Activated CD8-positive, alpha-beta T cell treated with anti-CD3 and anti-CD28 coated beads for 36 hours (primary cell): ENCODE data around the gene DGCR2. TPM values are rescaled to one million over a fixed set of nuclear protein-coding genes. Genes with fewer than 3 reads are reported as not detected.

ENCODE experiments used
- ATAC-seq: fragments of 200-7000 bp; cut with Tn5 transposase; one replicate; pipeline ENCODE4 v1.10.0; 2021; ENCODE audit warnings: mild to moderate bottlenecking, moderate library complexity
- CTCF ChIA-PET: fragments of 350-600 bp; sonication (Branson Sonifier 250); formaldehyde crosslinking; loops from one replicate; lab custom pipeline; 2021; ENCODE audit warnings: antibody characterized with exemption; lab: Charles Lee
- POLR2A ChIA-PET: fragments of 350-600 bp; sonication (Branson Sonifier 250); formaldehyde crosslinking; loops from one replicate; lab custom pipeline; 2021; ENCODE audit warnings: antibody characterized with exemption; lab: Charles Lee
- DNase-seq: peaks from one replicate; pipeline ENCODE4 v3.0.0-alpha.2; 2020
- H3K27ac Mint-ChIP-seq: one replicate; pipeline ENCODE4 v1.8.0; 2021; ENCODE audit warnings: mild to moderate bottlenecking, mixed read lengths
- H3K27me3 Mint-ChIP-seq: one replicate; pipeline ENCODE4 v1.8.0; 2021; ENCODE audit warnings: mixed read lengths
- H3K36me3 Mint-ChIP-seq: one replicate; pipeline ENCODE4 v1.8.0; 2021; ENCODE audit warnings: low read depth, mixed read lengths
- H3K4me1 Mint-ChIP-seq: one replicate; pipeline ENCODE4 v1.8.0; 2021; ENCODE audit warnings: low read depth, mixed read lengths
- H3K4me3 Mint-ChIP-seq: one replicate; pipeline ENCODE4 v1.8.0; 2021; ENCODE audit warnings: mild to moderate bottlenecking, moderate library complexity, mixed read lengths
- H3K9me3 Mint-ChIP-seq: one replicate; pipeline ENCODE4 v1.8.0; 2021; ENCODE audit warnings: mixed read lengths
- intact Hi-C: fragments of 100-400 bp; cut with micrococcal nuclease; formaldehyde crosslinking; loops from one replicate; pipeline ENCODE4 v1.10.0; 2022
- total RNA-seq, 2 experiments: library from RNA; stranded (reverse); gene quantifications; one replicate each; pipeline ENCODE4 v1.2.3, GENCODE V29; 2021
- TF ChIP-seq, protein P1 (sequence below): fragments of 200-600 bp; IDR thresholded peaks from one replicate; pipeline ENCODE4 v1.8.0; 2022; ENCODE audit warnings: antibody characterized with exemption, mild to moderate bottlenecking

Gene DGCR2
- total RNA-seq, 2 experiments from 2014 or later, result 18.0 to 20.0 TPM

DNA sequence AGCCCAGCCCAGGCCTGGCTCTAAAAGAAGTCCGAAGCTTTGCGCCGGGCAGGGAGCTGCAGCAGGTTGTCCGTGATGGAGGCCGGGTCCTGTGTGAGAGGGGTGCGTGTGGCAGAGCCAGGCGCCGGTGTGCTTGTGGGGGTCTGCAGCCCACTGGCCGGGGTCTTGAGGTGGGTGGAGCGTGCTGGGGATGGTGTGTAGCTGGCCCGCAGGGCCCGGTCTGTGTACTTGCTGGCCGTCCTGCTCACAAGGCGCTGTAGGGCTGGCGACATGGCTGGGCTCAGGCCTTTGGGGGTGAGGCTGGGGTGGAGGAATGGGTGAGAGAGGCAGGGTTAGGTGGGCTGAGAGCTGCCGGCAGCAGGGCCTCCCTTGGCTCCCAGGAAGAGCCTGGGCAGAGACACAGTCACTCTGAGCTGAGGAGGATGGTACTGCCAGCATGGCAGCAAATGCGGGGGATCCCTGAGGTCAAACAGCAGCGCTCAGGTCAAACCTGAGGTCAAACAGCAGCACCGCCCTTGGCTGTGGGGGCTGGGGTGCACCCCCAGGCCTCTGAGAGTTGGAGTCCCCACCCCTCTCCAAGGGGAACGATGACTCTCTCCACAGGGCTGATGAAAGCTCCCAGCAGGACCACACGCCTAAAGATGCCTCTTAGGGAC, 12.1 kb upstream of the DGCR2 start:
- Mint-ChIP-seq H3K9me3 (no peaks in the 10 kb centered on the region), H3K4me1 (no peaks in the 10 kb centered on the region), H3K27me3 (no peaks in the 10 kb centered on the region), H3K4me3 (no peak overlapping the region), H3K36me3 (peaks cover 27% of the 10 kb centered on the region), H3K27ac (no peak overlapping the region)
- ATAC-seq (no peak), DNase-seq (no peak)
- ChIA-PET POLR2A (no interaction called here), CTCF (interaction anchor here (0.7 kb wide), 1 partner anchor 10 kb away, joined by 3 read pairs; the partner anchor contains the start of gene ESS2)
- TF ChIP-seq, protein P1, sequence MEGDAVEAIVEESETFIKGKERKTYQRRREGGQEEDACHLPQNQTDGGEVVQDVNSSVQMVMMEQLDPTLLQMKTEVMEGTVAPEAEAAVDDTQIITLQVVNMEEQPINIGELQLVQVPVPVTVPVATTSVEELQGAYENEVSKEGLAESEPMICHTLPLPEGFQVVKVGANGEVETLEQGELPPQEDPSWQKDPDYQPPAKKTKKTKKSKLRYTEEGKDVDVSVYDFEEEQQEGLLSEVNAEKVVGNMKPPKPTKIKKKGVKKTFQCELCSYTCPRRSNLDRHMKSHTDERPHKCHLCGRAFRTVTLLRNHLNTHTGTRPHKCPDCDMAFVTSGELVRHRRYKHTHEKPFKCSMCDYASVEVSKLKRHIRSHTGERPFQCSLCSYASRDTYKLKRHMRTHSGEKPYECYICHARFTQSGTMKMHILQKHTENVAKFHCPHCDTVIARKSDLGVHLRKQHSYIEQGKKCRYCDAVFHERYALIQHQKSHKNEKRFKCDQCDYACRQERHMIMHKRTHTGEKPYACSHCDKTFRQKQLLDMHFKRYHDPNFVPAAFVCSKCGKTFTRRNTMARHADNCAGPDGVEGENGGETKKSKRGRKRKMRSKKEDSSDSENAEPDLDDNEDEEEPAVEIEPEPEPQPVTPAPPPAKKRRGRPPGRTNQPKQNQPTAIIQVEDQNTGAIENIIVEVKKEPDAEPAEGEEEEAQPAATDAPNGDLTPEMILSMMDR, result no peak
- intact Hi-C loops, result no loop called here

DNA sequence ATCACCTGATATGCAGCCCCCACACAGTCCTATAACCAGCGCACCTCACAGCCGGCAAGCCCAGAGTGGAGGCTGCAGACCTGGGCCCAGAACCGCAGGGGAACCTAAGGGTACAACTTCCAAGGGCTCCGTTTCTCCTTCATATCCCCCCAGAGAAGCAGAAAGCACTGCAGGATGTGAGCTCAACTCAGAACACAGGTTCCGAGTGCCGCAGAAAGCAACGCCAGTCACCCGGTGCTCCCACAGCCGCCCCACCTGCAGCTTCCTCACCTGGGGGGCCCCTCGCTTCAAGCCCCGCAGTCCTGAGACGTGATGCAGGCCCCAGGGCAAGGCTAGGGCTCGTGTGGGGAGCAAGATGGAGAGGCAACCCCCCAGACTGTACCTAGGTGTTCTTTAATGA, 11.3 kb upstream of the DGCR2 start:
- peaks cover 26% of the 10 kb centered on the region for H3K36me3 Mint-ChIP-seq
- POLR2A ChIA-PET, result interaction anchor here (1.0 to 2.0 kb wide), 2 partner anchors 10 to 13 kb away, joined by 4 to 8 read pairs; partner anchors contain the start of gene ESS2
- CTCF ChIA-PET, result interaction anchor here (0.7 kb wide), 1 partner anchor 11 kb away, joined by 3 read pairs; the partner anchor contains the start of gene ESS2
- no peak overlapping the region for H3K4me3 Mint-ChIP-seq
- ATAC-seq (no peak), DNase-seq (no peak)
- no peak overlapping the region for H3K27ac Mint-ChIP-seq
- H3K4me1 Mint-ChIP-seq, result no peaks in the 10 kb centered on the region
- no peaks in the 10 kb centered on the region for H3K9me3 Mint-ChIP-seq
- TF ChIP-seq, protein P1, result no peak
- intact Hi-C loops, result no loop called here
- no peaks in the 10 kb centered on the region for H3K27me3 Mint-ChIP-seq

DNA sequence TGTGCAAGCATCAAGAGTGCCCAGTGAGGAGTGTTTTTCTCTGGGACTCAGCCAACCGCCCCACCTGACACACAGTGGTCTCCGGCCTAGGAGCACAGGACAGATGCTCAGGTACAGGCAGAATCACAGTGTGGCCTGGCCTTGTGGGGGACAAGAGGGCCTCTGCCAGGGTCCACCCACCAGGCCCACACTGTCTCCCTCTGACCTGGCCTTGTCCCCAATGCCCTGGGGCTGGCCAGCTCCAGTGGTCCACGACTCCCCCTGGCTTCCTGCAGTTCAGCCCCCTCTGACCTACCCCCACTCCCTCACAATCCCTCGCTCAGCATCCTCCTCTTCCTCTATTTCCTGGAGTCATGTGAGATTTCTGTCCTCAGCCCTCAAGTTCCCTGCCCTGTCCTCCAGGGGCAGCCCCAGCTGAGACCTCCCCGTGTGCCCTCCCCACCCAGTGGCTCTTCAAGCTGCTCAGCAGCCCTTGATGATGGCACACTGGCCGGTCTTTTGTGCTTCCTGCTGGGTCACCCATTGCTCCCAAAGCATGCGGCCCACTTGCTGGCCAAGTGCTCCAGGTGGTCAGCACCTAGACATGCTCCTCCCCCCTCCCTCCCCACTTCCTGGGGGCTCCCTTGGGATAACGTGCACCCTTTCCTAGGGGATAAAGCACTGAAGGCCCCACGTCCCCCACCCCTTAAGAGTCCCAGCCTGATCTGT, 10.6 kb upstream of the DGCR2 start:
- Mint-ChIP-seq H3K9me3 (no peaks in the 10 kb centered on the region), H3K4me1 (no peaks in the 10 kb centered on the region), H3K4me3 (no peak overlapping the region), H3K27me3 (no peaks in the 10 kb centered on the region), H3K36me3 (peaks cover 26% of the 10 kb centered on the region), H3K27ac (no peak overlapping the region)
- DNase-seq (no peak), ATAC-seq (no peak)
- POLR2A ChIA-PET, result interaction anchor here (0.6 to 2.0 kb wide), 4 partner anchors 10 to 350 kb away, joined by 3 to 8 read pairs (median 4); partner anchors contain the start of genes DGCR2 and ESS2
- CTCF ChIA-PET, result no interaction called here
- intact Hi-C loops, result no loop called here
- TF ChIP-seq, protein P1, result no peak

DNA sequence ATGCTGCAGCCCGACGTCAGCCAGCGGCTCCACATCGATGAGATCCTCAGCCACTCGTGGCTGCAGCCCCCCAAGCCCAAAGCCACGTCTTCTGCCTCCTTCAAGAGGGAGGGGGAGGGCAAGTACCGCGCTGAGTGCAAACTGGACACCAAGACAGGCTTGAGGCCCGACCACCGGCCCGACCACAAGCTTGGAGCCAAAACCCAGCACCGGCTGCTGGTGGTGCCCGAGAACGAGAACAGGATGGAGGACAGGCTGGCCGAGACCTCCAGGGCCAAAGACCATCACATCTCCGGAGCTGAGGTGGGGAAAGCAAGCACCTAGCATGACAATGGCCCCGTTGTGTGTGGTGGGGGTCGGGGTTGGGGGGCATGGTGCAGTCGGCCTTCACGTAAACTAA, 9.9 kb upstream of the DGCR2 start:
- DNase-seq (no peak), ATAC-seq (no peak)
- Mint-ChIP-seq H3K27me3 (no peaks in the 10 kb centered on the region), H3K4me1 (no peaks in the 10 kb centered on the region), H3K4me3 (no peak overlapping the region), H3K36me3 (peaks cover 20% of the 10 kb centered on the region), H3K9me3 (no peaks in the 10 kb centered on the region), H3K27ac (no peak overlapping the region)
- ChIA-PET POLR2A (interaction anchor here (0.6 to 2.0 kb wide), 3 partner anchors 10 to 351 kb away, joined by 3 to 8 read pairs (median 3); partner anchors contain the start of gene DGCR2), CTCF (interaction anchor here (1.1 kb wide), 1 partner anchor 12 kb away, joined by 3 read pairs; no protein-coding TSS in a partner anchor)
- intact Hi-C loops, result no loop called here
- TF ChIP-seq, protein P1, result no peak

DNA sequence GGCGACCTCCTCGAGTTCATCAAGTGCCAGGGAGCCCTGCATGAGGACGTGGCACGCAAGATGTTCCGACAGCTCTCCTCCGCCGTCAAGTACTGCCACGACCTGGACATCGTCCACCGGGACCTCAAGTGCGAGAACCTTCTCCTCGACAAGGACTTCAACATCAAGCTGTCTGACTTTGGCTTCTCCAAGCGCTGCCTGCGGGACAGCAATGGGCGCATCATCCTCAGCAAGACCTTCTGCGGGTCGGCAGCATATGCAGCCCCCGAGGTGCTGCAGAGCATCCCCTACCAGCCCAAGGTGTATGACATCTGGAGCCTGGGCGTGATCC, 9.4 kb upstream of the DGCR2 start:
- Mint-ChIP-seq H3K27ac (no peak overlapping the region), H3K4me1 (no peaks in the 10 kb centered on the region), H3K9me3 (no peaks in the 10 kb centered on the region), H3K27me3 (no peaks in the 10 kb centered on the region), H3K36me3 (peaks cover 15% of the 10 kb centered on the region), H3K4me3 (no peak overlapping the region)
- intact Hi-C loops, result no loop called here
- DNase-seq, result no peak
- ATAC-seq, result no peak
- TF ChIP-seq, protein P1, result no peak
- ChIA-PET CTCF (interaction anchor here (1.1 kb wide), 1 partner anchor 12 kb away, joined by 3 read pairs; no protein-coding TSS in a partner anchor), POLR2A (no interaction called here)
